Measurements from ENCODE around the gene IFT43. TPM values are rescaled to one million over a fixed set of nuclear protein-coding genes. Genes with fewer than 3 reads are reported as not detected.
A peak's percentile ranks its signal among the peaks of the same experiment; 100 is the strongest.

Gene IFT43
- total RNA-seq, 1 experiment from 2014 or later, result 41.6 TPM

GRCh38 chr14:76080025-76080424, 94.5 kb downstream of the IFT43 start:
- DNase-seq (ENCODE audit: low read depth), result no peak

- DNase-seq (ENCODE audit: low read depth), result no peak
Measured at GRCh38 chr14:76080471-76080870, 94.9 kb downstream of the IFT43 start.

DNA sequence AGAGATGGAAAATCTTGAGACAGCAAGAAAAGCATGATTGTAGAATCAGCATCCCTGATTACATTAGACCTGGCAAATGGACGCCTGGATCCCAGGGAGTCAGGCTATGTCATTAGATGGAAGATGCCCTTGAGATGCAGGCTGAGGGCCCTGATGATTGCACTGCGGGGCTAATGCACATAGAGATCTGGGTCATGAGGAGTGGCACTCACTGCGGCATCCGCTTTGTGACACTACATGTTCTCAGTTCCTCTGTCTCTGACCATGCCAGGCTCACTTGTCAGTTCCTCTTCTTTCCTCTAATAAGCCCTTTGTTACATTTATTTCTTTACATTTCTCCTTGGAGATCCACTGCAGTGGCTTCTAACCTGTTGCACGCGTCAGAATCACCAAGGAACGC, 96.1 kb downstream of the IFT43 start:
- DNase-seq (ENCODE audit: low read depth), result no peak

- no peak for DNase-seq (ENCODE audit: low read depth)
Measured at GRCh38 chr14:76083796-76084765, 98.5 kb downstream of the IFT43 start.

GRCh38 chr14:76085358-76085757, 99.8 kb downstream of the IFT43 start:
- DNase-seq (ENCODE audit: low read depth), result no peak

GRCh38 chr14:76086636-76087035, 101.1 kb downstream of the IFT43 start:
- DNase-seq (ENCODE audit: low read depth), result no peak

DNA sequence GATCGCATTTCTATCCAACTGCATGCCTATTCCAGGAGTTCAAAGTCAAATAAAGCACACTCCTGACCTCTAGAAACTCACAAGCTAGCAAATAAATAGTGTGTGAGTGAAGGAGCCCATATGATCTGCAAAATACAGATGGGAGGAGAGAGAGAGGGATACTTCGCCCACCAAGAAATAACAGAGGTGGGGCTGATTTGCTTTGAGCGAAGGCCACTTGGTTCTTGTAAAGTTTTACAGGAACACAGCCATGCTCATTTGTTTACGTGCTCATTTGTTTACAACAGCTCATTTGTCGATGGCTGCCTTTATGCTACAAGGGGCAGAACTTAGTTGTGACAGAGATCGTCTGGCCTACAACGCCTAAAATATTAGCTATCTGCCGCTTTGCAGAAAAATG, 102.8 kb downstream of the IFT43 start:
- DNase-seq (ENCODE audit: low read depth), result no peak

- DNase-seq (ENCODE audit: low read depth), result no peak
Measured at GRCh38 chr14:76088771-76089571, 103.4 kb downstream of the IFT43 start.

DNA sequence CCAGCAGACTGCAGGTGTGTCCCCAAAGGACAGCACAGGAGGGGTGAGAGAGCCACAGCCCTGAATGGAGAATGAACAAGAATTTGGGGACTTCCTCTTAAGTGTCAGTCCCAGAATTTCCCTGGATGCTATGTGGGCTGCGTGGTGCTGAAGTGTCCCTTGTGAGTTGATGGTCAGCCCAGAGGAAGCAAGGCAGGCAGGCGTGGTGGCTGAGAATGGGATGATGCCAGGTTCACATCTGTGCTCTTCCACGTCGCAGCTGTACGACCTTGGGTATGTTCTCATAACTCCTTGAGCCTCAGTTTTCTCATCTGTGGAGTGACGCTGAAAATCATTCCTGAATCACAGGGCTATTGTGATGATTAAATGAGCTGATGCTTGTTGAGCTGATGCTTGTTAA, 104.0 kb downstream of the IFT43 start:
- no peak for DNase-seq (ENCODE audit: low read depth)

GRCh38 chr14:76090616-76091391, 105.2 kb downstream of the IFT43 start:
- peak; percentile 17 for DNase-seq (ENCODE audit: low read depth)

- DNase-seq (ENCODE audit: low read depth), result no peak
Measured at GRCh38 chr14:76093077-76093476, 107.5 kb downstream of the IFT43 start.

DNA sequence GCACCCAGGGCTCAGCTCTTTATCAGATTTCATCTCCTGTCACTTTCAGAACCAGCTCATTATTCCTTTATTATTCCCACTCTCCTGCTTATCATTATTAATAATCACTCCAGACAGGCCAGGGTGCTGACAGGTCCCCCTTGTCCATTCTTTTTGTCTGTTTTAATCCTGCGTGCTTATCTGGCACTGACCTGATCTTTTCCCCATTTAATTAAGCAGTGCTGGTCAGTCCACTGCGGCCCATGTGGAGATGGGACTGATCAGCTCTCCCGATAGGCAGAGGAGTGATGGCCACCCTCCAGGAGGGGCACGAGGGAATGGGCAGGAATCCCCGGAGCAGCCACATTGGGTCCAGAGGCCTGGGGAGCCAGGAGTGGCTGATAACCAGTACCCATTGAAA, 110.7 kb downstream of the IFT43 start:
- DNase-seq (ENCODE audit: low read depth), result no peak

- no peak for DNase-seq (ENCODE audit: low read depth)
Measured at GRCh38 chr14:76097547-76097946, 112.0 kb downstream of the IFT43 start.

GRCh38 chr14:76098047-76098446, 112.5 kb downstream of the IFT43 start:
- no peak for DNase-seq (ENCODE audit: low read depth)

DNA sequence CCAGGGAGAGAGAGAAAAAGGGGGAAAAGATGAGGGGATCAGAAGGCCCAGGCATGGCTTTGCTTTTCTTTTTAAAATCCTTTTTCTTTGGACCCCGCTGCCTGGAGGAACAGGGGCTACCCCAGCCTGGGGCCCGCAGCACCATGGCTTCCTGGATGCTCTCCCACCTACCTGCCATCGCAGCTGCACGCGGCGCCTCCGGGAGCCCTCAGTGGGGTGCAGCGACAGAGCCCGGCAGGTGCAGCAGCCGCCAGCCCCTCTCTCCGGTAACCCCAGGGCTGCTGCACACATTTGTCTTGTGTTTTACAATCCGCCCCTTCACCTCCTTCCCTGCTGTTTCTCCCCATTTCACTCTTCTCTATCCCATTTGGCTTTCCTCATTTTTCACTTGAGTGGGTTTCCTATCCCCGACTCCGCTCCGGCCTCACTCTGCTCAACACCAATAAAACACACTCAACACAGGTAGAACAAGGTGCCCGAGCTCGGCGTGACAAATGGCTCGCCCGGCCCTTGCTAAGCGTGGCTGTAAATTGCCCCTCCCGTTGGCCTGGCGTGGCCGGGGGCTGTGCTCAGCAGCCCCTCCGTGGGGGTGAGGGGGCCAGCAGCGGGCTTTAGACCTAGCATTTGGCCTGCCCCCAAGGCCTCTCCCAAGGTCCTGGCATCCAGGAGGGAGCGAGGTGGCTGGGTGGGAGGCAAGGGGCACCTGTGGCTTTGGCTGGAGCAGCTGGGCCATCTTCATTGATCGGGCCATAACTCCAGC, 113.5 kb downstream of the IFT43 start:
- no peak for DNase-seq (ENCODE audit: low read depth)

- no peak for DNase-seq (ENCODE audit: low read depth)
Measured at GRCh38 chr14:76100236-76100635, 114.7 kb downstream of the IFT43 start.

- DNase-seq (ENCODE audit: low read depth), result peak; percentile 14
Measured at GRCh38 chr14:76101391-76102379, 116.1 kb downstream of the IFT43 start.

GRCh38 chr14:76104802-76105355, 119.3 kb downstream of the IFT43 start:
- DNase-seq (ENCODE audit: low read depth), result no peak

DNA sequence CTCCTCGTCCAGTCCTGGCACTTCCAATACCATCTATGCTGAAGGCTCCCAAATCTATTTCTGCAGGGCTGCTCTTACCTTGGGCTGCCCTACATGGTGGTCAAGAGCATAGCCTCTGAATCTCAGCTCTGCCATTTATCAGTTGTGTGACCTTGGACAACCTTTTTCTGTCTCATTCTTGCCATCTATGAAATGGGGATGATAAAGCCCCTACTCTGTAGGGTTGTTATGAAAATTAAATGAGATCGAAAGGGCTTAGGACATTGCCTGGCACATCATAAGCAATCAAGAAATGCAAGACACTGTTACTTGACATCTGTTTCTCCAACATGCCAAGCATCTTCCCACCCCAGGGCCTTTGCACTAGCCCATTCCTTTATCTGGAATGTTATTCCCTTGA, 120.6 kb downstream of the IFT43 start:
- DNase-seq (ENCODE audit: low read depth), result no peak
